Measurements from ENCODE around the gene THRAP3.

Gene THRAP3

DNA sequence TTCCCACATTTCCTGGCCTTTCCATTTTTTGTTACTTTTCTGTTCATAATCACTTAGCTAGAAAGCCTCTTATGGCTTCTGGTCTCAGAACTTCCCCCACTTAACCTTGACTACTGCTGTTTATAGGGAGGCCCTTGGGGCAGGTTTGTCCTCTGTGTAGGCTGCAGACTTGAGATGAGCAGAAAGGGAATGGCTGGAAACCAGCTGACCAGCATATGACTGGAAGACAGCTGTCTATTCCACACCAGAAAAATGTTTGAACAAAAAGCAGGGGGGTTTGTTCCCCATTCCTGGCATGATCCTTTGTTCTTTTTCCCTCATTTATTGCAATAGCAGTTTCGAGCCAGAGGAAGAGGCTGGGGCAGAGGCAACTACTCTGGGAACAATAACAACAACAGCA is 77.0 kb downstream of the THRAP3 start:
- no peak for DNase-seq (ENCODE audit: low spot score)

DNA sequence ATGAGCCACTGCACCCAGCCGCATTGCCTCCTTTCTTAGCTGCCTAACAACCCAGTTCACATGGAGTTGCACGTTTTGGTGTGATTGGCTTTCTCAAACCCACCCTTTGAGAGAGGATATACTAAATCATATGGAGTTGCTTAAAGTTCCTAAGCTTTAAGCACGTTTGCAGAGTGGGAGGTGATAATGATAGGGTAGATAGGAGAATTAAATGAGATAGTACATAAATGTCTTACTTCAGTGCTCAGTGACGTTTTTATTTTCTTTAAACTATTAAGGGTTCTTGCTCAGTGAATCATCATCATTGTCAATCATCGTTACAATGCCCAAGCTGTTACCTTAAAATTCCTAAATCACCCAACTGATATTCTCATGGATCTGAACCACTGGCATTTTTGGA is 79.0 kb downstream of the THRAP3 start:
- no peak for DNase-seq (ENCODE audit: low spot score)

DNA sequence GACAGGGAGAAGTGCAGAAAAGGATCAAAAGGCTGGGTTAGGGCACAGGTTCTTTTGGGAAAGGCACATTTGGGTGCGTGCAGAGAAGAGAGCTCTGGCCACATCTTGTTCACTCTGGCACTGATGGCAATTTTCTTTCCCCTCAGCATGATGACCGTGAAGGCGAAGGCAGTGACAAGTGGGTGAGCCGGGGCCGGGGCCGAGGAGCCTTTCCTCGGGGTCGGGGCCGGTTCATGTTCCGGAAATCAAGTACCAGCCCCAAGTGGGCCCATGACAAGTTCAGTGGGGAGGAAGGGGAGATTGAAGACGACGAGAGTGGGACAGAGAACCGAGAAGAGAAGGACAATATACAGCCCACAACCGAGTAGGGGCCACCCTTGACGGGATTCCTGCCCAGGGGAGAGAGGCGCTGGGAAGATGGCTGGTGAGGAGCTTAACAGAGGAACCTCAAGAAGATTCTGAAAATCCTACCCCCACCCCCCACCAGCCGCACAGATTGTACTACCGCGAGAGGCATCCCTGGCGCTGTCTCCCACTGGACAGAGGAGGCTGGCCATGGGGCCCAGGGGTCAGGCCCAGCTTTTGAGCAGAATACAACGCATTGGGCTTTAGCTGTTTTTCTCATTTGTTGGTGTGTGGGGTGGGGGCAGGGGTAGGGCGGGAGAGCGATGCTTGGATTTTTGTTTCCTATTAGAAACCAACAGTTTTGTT is 79.6 kb downstream of the THRAP3 start:
- DNase-seq (ENCODE audit: low spot score) = no peak

- no peak for DNase-seq (ENCODE audit: low spot score)
Measured at GRCh38 chr1:36304521-36304920, 80.3 kb downstream of the THRAP3 start.

GRCh38 chr1:36304970-36305914 is 81.0 kb downstream of the THRAP3 start:
- no peak for DNase-seq (ENCODE audit: low spot score)

- no peak for DNase-seq (ENCODE audit: low spot score)
Measured at GRCh38 chr1:36305915-36306209, 81.6 kb downstream of the THRAP3 start.

DNA sequence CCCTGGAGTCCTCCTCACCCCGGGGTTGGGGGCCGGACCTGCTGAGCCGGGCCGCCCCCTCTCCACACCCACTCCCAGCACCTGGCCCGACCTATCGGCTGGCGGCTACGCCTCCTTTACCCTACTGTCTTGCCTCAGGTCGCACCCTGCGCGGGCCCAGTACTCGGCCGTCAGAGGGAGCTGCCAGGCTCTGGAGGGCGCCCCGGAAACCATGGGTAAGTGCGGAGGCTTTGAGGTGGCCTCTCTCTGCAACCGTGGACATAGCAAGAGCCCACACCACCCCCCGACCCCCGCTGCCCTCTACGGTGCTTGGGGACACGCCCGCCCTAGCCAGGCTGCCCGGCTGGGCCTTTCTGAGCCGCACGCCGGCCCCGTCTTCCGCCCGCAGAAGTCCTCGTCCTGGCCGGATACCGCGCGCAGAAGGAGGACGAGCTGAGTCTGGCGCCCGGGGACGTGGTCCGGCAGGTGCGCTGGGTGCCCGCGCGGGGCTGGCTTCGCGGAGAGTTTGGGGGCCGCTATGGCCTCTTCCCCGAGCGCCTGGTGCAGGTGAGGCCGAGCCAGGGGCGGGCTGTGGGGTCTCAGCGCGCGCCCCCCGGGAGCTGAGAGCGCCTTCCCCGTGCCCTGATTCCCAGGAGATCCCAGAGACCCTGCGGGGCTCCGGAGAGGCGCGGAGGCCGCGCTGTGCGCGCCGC is 82.1 kb downstream of the THRAP3 start, which contains the start of gene SH3D21:
Gene SH3D21, plus strand, starts transcription at position 159 of the 692 bp plus-strand sequence. Its CDS starts 53 bp downstream, at position 212.
- DNase-seq (ENCODE audit: low spot score) = peak; percentile 42

GRCh38 chr1:36306902-36307456 is 82.7 kb downstream of the THRAP3 start:
- DNase-seq (ENCODE audit: low spot score) = peak; percentile 98

DNA sequence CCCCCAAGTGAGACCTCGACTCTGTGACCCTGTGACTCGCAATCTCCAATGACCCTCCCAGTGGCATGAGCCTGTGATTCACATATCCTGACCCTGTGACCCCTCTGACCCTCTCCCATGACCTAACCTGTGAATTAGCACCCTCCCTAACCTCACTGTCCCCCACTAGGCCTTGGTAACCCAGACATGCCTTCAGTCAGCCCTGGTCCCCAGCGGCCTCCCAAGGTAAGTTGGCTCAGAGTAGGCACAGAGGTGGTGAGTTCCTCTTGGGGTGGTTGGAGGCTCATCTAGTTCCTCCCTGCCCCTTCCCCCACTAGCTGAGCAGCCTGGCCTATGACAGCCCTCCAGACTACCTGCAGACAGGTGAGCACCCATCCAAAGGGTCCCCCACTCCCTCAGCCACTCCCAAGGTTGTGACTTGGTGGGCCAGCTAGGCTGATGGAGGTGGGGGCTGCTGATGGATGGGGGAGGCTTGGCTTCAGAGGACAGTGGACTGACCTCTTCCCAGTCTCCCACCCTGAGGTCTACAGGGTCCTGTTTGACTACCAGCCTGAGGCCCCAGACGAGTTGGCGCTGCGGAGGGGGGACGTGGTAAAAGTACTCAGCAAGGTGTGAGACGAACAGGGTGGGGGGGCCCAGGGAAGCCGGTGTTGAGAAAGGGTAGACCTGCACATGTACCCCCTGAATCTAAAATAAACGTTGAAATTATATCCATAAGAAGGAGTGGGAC is 83.5 kb downstream of the THRAP3 start:
- DNase-seq (ENCODE audit: low spot score) = no peak

DNA sequence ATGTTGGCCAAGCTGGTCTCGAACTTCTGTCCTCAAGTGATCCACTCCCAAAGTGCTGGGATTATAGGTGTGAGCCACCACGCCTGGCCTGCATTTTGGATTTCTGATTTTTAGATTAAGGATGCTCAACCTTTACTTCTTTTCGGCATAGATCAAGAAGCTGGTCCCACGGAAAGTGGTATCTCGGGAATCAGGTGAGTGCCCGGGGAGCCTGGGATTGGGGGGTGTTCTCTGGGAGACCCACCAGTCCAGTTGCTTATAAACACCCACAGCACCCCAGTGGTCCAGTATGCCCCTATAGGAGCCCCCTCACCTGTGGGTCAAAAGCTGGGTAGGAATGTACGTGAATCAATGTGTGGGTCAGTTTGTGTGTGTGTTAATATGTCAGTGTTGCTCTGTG is 85.2 kb downstream of the THRAP3 start:
- DNase-seq (ENCODE audit: low spot score) = no peak

GRCh38 chr1:36320291-36320761 is 96.1 kb downstream of the THRAP3 start:
- DNase-seq (ENCODE audit: low spot score) = no peak

DNA sequence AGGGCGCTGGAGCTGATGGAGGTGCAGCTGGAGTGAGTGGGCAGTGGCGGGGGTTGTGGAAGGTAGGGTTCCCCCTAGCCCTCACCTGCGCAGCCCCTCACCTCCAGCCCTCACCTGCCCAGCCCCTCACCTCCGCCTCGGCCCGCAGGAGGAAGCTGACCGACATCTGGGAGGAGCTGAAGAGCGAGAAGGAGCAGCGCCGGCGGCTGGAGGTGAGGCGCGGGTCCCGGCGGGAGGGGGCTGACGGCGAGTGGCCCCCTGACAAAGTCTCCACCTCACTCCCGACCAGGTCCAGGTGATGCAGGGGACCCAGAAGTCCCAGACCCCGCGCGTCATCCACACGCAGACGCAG is 96.5 kb downstream of the THRAP3 start:
- DNase-seq (ENCODE audit: low spot score) = no peak

- DNase-seq (ENCODE audit: low spot score) = peak; percentile 97
Measured at GRCh38 chr1:36321119-36321951, 97.1 kb downstream of the THRAP3 start.

- peak; percentile 34 for DNase-seq (ENCODE audit: low spot score)
Measured at GRCh38 chr1:36322041-36322785, 98.0 kb downstream of the THRAP3 start.

GRCh38 chr1:36322786-36323635 is 98.8 kb downstream of the THRAP3 start:
- DNase-seq (ENCODE audit: low spot score) = peak; percentile 80

DNA sequence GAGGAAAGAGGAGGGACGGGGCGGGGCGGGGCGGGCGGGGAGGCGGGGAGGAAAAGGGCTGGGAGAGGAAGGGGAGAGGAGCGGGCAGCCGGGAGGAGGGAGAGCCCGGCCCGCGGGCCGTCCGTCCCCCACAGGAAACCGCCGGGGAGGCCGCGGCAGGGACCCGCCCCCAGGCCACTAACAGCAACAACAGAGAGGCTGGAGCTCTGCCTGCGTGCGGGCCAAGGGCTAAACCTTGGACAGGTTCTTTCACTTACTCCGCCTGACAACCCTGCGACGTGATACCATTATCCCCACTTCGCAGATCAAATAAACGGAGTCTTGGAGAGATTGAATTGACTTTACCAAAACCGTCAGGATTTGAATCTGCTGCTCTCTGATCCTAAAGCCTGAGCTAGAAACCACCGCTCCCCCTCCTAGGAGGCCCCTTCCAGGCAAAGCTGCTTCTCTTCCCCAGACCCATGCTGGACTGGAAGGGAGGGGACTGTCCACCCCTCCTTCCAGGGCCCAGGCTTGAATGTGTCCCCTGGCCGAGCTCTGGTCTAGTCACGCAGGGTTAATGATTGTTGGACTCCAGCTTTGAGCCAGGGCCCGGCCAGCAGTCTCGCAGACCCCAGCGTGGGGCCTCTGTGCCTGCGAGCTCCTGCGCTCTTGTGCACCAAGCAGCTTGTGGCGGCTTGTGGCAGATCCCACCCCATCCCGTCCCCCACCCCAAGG is 99.6 kb downstream of the THRAP3 start, which contains the start of gene EVA1B:
Gene EVA1B, minus strand, starts transcription at position 10 of the 717 bp plus-strand sequence. CDS start 608 bp downstream, outside the sequence.
- DNase-seq (ENCODE audit: low spot score) = peak; percentile 95

DNA sequence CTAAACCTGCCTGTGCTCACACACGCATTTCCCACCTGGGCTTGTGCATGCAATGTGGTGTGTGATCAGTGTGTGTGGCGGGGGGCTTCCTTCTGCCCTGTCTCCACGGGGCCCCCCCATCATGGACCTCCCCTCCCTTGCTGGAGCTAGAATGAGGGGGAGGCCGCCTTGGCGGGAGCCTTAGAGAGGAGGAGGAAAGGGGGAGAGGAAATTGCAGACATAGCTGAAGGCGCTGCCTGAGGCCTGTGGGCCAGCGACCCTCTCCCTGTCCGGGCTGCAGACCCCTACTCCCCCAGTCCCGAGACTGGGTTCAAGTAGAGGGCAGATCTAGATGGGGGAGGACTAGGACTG is 100.1 kb downstream of the THRAP3 start:
- no peak for DNase-seq (ENCODE audit: low spot score)

DNA sequence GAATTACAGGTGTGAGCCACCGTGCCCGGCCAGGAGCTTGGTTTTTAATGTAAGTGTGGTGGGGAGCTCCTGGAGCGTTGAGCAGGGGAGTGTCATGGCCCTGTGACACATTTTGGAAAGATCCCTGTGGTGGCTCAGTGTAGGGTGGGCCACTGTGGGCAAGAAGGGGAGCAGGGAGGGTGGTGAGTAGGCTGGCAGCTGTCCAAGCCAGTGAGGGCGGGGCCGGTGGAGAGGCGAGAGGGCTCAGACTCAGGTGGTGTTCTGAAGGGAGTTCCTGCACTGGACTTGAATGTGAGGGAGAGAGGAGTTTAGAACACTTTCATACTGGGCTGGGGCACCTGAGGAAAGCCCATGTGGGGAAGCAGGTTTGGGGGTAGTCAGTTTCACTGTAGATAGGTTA is 102.3 kb downstream of the THRAP3 start:
- DNase-seq (ENCODE audit: low spot score) = no peak
